GM12864 (cell line): Measurements from ENCODE around the gene CARD9.

Experiments used
- DNase-seq: peaks from one replicate; pipeline ENCODE4 v3.0.0-alpha.2; 2011; ENCODE audit warnings: low read depth
- H3K4me3 ChIP-seq: 2 replicates; pipeline ENCODE4 v1.5.1; 2011; ENCODE audit warnings: mild to moderate bottlenecking, low read depth, low read length, control low read depth
- CTCF ChIP-seq: IDR thresholded peaks from 2 replicates; pipeline ENCODE4 v1.5.1; 2011; ENCODE audit warnings: low read depth, mild to moderate bottlenecking, moderate library complexity, low read length, control low read depth, inconsistent platforms; ENCODE audit errors: missing control alignments

The CARD9 gene

GRCh38 chr9:136374183-136374575 lies 710 bp upstream of the CARD9 start:
- no peak for DNase-seq
- TF ChIP-seq CTCF, result no peak
- no peak overlapping the region for H3K4me3 ChIP-seq

- DNase-seq, result no peak
- no peak overlapping the region for H3K4me3 ChIP-seq
- no peak for TF ChIP-seq CTCF
Measured at GRCh38 chr9:136372561-136373299, 739 bp downstream of the CARD9 start.

GRCh38 chr9:136372006-136372405 lies 1.5 kb downstream of the CARD9 start:
- H3K4me3 ChIP-seq, result no peak overlapping the region
- no peak for TF ChIP-seq CTCF
- no peak for DNase-seq

GRCh38 chr9:136371533-136371880 lies 2.0 kb downstream of the CARD9 start:
- no peak for TF ChIP-seq CTCF
- H3K4me3 ChIP-seq, result no peak overlapping the region
- DNase-seq, result no peak

GRCh38 chr9:136370687-136371532 lies 2.6 kb downstream of the CARD9 start:
- no peak for TF ChIP-seq CTCF
- DNase-seq, result no peak
- no peak overlapping the region for H3K4me3 ChIP-seq

- no peak for TF ChIP-seq CTCF
- DNase-seq, result no peak
- H3K4me3 ChIP-seq, result no peak overlapping the region
Measured at GRCh38 chr9:136370037-136370436, 3.4 kb downstream of the CARD9 start.
